HG03159 (cell line): Measurements from ENCODE around the gene MYO1B.

ENCODE experiments used
- ATAC-seq: cut with Tn5 transposase; IDR thresholded peaks from one replicate; pipeline ENCODE4 v1.9.1; 2021; ENCODE audit warnings: mild to moderate bottlenecking, moderate library complexity; ENCODE audit not compliant: unreplicated experiment

The MYO1B gene

DNA sequence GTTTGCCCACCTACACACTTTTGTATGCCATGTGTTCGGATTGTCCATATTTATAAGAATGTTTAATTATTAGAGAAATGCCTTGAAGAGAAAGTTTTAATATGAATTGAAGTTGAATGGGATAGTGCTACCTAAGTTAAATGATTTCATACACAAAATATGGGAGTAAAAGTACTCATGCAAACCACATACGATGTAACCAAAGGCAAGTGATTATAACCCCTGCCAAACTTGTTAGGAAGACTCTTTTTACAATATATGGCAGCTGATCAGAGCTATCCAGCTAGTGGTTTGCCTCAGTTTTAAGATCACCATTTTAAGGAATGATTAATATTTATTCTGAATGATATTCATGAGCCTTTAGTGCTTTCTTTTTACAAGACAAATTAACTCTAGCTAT is 106.7 kb downstream of the MYO1B start:
- ATAC-seq: no peak

DNA sequence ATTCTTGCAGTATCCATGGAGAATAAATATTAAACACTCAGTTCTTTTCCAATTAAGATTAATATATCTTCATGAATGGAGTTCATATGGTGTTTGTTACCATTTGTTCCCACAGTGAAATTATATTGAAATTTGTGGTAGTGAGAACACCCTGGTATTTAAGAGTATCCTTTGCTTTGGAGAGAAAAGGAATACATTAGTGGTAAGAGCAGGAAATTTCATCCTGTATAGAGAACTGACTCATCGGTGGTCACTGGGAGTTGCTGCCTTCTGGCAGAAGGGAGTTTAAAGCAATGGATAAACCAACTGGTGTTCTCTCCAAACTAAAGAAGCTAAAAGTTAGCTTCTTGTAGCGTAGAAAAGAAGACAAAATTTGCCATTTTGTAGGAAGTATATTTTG is 107.3 kb downstream of the MYO1B start:
- ATAC-seq: no peak

DNA sequence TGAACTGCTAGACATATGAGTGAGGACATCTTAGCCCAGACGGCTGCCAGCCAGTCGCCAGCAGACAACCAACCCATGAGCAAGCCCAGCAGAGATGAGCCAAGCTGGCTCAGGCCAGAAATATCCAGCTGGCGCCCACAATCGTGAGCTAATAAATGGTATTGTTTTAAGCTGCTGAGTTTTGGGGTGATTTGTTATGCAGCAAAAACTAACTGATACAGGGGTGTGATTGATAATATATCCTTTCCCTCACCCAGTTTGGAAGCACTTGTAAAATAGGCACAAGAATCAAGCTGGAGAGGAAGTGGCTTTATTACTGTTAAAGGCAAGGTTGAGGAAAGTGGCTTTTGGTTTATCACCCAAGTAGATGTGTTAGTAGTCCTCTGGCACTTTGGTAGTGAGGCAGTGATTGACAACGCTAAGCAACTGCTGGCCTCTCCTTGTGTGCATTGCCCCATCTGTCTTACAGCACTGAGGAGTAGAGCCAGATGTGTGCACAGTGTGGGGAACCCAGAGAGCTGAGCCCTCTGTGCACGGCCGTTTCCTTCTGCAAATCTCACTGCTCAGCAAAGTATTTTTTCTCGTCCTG is 110.1 kb downstream of the MYO1B start:
- ATAC-seq: no peak

DNA sequence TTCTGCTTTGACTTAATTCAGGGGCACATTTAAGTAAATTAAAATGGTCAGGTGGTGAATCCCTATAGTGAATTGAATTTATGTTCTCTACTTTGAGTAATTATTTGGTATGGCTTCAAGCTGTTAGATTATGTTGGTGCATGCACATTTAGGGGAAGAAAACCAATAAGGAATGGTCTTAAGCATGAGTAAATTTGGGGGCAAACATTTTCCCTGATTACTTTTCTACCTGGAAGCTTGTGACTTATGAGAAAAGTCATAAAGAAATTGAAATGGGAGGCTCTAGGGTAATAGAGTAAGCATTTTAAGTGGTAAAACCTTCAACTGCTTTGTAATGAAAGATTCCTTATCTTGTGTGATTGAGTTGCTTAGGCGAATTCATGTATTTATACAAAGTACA is 112.5 kb downstream of the MYO1B start:
- ATAC-seq: no peak

DNA sequence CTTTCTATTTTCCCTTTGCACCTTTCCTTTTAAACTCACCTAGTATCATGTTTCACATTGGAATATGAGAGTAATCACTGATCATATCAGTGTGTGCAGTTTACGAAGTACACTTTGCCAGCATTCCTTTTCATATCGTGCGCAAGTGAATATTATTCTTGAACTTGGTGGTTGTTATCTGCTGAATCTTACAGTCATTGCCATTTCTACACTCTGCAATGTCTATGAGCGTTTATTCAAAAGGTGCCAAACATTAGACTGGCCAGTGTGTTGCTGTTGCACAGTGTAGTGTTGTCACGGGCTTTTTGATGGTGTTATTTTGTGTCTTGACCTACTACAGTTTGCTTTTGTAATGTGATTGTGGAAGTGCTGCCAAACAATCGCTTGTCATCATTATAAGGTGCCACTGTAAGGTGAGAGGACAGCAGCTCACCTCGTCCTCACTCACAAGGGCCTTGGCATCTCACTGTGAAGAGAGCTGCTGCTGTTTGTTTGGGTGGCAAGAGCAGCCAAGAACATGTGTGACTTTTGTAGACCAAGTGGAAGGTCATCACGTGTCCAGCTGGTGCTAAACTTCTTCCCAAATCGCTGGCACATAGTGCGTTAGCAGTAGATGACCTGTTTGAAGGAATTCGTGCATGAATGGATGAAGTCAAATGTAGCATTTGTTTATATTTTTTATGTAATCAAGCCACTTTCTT is 113.3 kb downstream of the MYO1B start:
- no peak for ATAC-seq

GRCh38 chr2:191359133-191359532 is 113.9 kb downstream of the MYO1B start:
- ATAC-seq: no peak

GRCh38 chr2:191360918-191361317 is 115.7 kb downstream of the MYO1B start:
- no peak for ATAC-seq

DNA sequence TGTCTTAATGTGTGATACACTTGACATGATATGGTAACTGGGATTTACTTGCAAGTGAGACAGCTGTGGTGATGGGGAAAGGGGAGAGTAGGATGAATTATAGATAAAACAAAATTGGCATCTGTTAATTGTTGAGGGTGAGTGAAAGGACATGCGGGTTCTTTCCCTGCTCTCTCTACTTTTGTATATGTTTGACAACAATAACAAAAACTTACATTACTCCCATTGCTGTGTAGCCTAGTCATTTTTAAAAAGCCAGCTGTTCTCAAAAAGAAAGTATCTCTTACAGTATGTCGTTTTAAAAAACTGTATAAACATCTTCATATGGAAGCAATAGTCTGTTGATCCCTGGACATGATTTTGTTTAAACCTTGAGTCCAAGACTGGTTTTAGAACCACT is 117.6 kb downstream of the MYO1B start:
- no peak for ATAC-seq

GRCh38 chr2:191363267-191363666 is 118.1 kb downstream of the MYO1B start:
- no peak for ATAC-seq

- ATAC-seq: no peak
Measured at GRCh38 chr2:191365089-191365488, 119.9 kb downstream of the MYO1B start.

DNA sequence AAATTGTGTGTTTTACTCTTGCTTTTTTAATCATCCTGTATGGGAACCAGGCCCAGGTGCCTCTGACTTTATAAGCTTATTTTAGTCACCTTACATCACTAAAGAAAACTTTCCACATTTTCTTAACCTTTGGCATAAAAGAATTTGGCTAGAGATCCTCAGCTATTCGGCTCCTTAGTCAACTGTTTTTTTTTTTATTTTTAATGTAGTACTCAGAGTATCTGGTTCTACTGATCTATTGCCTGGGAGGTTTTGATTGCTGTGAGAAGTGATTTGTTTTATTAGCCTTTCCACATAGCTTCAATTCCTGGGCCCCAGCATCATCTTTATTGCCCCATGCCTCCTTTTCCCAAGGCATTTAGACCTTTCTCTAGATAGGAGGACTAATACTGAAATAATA is 121.0 kb downstream of the MYO1B start:
- no peak for ATAC-seq

DNA sequence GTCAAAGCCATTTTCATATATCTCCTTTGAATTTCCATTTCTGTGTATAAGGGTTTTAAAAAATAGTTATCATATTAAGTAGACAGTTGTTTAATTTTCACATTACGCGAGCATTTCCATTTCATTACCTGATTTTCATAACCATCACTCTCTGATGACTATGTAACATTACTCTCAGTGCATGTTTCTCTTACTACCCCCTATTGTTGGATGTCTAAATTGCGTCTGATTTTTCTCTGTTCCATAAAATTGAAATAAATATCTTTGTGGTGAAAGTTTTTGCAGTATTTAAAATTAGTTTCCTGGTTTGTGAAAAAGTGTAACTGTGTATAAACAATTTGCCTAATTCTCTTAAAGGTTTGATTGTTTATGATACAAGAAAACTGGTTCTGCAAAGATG is 123.8 kb downstream of the MYO1B start:
- ATAC-seq: no peak

DNA sequence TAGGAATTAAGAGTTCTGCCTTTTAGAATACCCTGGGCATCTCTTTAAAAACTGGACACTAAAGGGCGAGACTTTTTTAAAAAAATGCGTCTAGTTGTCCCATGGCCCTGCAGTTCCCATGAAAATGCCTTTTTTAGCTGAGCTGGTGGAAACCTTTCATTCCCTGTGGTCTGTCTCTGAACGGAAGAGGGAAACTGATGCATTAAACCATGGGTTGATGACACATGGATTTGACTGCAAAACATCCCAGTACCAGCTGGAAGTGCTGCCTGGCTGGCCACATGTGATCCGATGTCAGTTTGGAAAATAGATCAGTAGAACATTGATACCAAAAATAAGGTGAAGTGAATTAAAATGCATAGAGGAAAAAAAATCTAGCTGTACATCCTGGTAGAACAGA is 129.2 kb downstream of the MYO1B start:
- no peak for ATAC-seq

DNA sequence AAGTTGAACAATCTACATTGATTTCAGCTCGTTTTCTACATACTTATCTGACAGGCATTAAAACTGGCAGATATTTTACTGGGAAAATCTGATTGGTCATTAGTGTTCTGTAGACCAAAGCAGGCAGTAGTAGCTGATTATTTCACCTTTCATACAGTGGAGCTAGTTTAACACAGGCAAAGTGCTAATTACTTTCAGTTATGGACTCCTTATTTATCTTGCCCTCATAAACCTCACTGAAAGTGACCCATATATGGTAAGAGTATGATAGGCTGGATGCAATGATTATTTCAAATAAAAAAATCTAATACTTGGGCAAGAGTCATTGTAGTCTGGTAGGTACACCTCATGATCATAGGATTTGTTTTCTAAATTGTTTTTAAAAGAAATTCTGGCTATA is 129.7 kb downstream of the MYO1B start:
- ATAC-seq: no peak

DNA sequence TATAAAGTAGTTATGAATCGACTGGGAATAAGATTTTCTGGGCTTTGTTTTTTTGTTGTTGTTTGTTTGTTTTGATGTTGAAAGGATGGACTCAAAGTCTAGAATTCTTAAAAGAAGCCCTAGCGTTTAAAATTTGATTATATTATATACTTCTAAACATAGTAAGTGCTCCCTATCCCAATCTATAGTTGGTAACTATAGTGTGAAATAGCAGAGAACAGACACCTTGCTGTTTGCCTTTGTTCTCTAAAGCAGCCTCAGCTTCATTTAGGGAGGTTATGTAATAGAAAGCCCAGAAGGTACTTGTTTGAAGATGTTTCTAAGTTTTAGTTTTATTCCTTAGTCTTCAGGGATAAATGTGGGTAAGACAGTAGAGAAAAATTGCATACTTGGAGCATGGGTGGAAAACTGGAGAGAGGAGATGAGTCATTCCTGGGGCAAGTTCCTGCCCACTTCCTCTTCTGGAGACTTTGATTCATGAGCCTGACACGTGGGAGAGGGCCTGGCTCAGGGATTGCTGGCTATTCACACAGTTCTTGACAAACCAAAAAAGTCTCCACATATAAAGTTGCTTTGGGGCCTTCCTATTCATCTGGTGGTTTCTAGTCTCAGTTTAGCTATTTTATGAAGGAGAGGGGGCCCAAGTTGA is 131.9 kb downstream of the MYO1B start:
- ATAC-seq: no peak

GRCh38 chr2:191379375-191379774 is 134.2 kb downstream of the MYO1B start:
- ATAC-seq: no peak

DNA sequence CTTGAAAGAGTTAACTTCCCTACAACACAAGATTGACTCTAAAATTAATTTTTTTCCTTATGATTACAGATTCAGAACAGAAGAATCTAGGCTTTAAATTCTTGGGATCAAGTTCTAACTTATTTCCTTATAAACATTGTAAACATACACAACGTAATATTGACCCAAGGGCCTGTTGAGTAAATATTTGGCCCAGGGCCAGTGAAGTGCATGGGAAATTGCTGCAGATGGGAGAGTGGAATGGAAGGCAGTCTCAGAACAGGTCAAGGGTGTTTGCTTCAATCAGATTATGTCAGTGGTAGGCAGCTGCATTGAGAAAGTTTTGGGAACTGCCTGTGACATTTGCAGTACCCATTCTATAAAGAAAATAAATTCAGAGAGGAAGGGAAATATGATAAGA is 137.6 kb downstream of the MYO1B start:
- ATAC-seq: no peak

- no peak for ATAC-seq
Measured at GRCh38 chr2:191383486-191383885, 138.3 kb downstream of the MYO1B start.

GRCh38 chr2:191384829-191385228 is 139.6 kb downstream of the MYO1B start:
- no peak for ATAC-seq

DNA sequence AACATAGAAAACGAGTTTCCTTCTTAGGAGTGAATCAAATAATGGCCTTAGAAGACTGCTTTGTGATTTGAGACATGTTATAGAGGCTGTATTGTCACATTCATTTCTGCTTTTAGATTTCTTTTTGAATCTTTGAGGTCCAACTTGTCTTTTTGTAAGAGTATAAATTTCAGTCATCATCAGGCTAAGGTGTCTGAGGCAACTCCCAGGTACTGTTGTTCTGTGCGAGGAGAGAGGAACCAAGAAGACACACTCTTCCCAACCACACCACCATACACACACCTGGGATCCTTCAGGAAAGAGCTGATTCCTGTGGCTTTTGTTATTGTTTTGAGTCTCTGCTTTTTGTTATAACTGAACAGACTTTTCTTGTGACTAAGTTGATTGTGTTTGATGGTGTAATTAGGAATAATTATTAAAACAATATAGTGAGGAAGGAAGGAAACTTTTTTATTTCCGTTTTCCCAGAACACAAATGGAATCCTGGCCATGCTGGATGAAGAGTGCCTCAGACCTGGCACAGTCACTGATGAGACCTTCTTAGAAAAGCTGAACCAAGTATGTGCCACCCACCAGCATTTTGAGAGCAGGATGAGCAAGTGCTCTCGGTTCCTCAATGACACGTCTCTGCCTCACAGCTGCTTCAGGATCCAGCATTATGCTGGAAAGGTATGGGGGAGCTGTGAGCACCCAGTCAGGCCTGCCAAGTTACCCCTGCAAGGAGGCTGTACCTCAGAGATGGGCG is 140.4 kb downstream of the MYO1B start:
- ATAC-seq: peak; percentile 65

DNA sequence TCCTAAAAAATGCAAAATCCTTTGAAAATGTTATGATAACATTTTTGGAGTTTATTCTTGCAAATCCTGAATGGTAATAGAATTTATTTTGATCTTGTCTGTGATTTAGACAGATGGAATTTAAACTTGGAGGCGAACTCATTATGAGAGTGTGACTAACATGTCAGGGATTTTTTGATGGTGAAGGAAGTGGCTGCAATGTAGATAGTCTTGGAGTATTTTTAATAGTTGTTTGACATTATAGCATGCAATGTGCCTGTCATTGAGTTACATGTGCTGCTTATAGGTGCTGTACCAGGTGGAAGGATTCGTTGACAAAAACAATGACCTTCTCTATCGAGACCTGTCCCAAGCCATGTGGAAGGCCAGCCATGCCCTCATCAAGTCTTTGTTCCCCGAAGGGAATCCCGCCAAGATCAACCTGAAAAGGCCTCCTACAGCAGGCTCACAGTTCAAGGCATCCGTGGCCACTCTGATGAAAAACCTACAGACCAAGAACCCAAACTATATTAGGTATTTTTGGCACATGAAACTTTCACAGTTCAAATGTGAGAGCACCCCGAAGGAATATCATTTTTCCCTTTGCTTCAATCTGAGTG is 141.8 kb downstream of the MYO1B start:
- no peak for ATAC-seq
